GM13977 (cell line): ENCODE data around the gene MAST4.

Experiments used
- DNase-seq: peaks from one replicate; pipeline ENCODE4 v3.0.0; 2012; ENCODE audit warnings: low spot score
- CTCF ChIP-seq: IDR thresholded peaks from 2 replicates; pipeline ENCODE4 v1.5.1; 2012; ENCODE audit warnings: mild to moderate bottlenecking, control low read depth; ENCODE audit not compliant: insufficient read depth; ENCODE audit errors: extremely low read depth, missing control alignments
- in situ Hi-C: fragments of 300-500 bp; cut with MboI; formaldehyde crosslinking; loops from one replicate; pipeline ENCODE4 v1.12.0; 2022; ENCODE audit warnings: low sequenced_read_pairs, low pct_unique_long_range_greater_than_20kb, mixed read lengths, inconsistent platforms; ENCODE audit not compliant: unreplicated experiment

Gene MAST4

DNA sequence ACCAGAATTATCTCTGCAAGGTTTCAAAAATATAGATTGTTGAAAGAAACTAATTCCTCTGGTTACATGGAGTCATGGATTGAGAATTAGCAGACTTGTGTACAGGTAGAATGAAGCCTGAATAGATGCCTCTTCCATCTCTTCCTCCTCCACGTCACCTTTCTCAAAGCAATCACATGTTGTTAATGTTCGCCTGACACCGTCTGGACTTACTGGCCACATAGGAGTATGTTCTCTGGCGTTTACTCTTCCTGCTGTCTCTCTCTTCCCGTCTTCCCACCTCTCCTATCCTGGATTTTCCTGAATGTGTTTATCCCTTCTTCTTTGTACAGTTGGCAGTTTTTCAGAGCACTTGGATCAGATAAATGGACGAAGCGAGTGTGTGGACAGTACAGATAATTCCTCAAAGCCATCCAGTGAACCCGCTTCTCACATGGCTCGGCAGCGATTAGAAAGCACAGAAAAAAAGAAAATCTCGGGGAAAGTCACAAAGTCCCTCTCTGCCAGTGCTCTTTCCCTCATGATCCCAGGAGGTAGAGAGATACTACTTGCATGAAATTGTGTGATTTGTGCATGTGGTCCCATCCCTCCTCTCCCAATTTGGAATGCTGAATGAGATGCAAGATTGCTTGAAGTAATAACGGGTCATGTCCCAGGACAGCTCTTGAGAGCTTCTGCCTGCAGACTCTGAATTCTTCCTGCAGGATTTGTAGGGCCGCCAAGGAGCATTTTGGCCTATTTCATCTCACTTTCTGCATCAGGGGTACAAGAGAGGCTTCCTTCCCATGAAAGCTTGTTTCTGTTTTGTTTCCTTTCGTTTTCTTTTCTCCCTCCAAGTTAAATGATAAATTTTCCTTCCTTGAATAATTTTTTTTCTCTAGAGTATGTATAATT is 553.1 kb downstream of the MAST4 start:
- no peak for DNase-seq

GRCh38 chr5:67149951-67150523 is 553.8 kb downstream of the MAST4 start:
- in situ Hi-C loops: no loop called here

More for the DNA sequence above, 553.1 kb downstream of the MAST4 start:
- no peak for TF ChIP-seq CTCF
- in situ Hi-C loops: no loop called here

GRCh38 chr5:67152400-67152799 is 556.2 kb downstream of the MAST4 start:
- TF ChIP-seq CTCF: no peak
- in situ Hi-C loops: no loop called here

More at GRCh38 chr5:67149951-67150523, 553.8 kb downstream of the MAST4 start:
- no peak for DNase-seq
- peak; percentile 15 for TF ChIP-seq CTCF

GRCh38 chr5:67153292-67153691 is 557.1 kb downstream of the MAST4 start:
- DNase-seq: no peak
- in situ Hi-C loops: no loop called here
- TF ChIP-seq CTCF: no peak

More at GRCh38 chr5:67152400-67152799, 556.2 kb downstream of the MAST4 start:
- DNase-seq: no peak

- TF ChIP-seq CTCF: no peak
- in situ Hi-C loops: no loop called here
- DNase-seq: no peak
Observed at GRCh38 chr5:67154556-67155206, 558.5 kb downstream of the MAST4 start.

DNA sequence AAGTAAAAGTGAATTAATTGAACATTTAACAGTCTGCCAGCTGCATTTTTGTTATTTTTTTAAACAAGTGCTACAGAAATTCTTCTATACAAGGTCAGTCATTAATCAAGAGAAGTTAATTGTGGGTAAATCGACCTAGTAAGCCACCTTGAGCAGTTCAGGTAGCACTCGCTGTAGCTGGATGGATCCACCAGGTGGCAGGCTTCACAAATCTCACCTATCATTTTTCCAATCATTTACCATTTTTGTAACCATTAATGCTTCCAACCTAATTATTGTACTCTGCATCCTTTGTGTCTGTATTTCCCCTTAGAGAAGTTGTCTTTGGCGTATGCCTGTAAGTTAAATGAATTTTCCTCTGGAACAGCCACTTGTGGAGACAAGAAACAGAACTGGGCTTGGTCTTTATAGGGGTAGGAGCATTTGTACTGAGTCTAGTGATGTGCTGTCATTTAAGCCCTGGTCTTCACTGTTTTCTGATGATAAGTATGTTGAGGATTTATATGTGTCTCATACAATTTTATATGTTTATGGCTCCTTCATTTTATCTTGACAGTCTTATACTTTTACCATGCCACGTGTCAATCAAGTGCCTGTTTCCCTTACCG is 560.9 kb downstream of the MAST4 start:
- TF ChIP-seq CTCF: peak; percentile 77
- in situ Hi-C loops: no loop called here
- peak; percentile 55 for DNase-seq
